WERI-Rb-1 (cell line): ENCODE data around the gene PLXNA4.

Source experiments
- DNase-seq: peaks from one replicate; pipeline ENCODE4 v3.0.0-alpha.2; 2020
- H3K27ac ChIP-seq: fragments of 250-450 bp; sonication (Bioruptor Pico); 2 replicates; pipeline ENCODE4 v1.5.1; 2020; ENCODE audit warnings: mild to moderate bottlenecking, moderate library complexity
- H3K27me3 ChIP-seq: fragments of 250-450 bp; sonication (Bioruptor Pico); 2 replicates; pipeline ENCODE4 v1.5.1; 2021; ENCODE audit warnings: mild to moderate bottlenecking, low read depth, moderate library complexity; ENCODE audit not compliant: insufficient read depth, severe bottlenecking
- H3K36me3 ChIP-seq: fragments of 250-450 bp; sonication (Bioruptor Pico); 2 replicates; pipeline ENCODE4 v1.5.1; 2020; ENCODE audit warnings: mild to moderate bottlenecking, moderate library complexity
- H3K4me3 ChIP-seq: 2 replicates; pipeline ENCODE4 v1.5.1; 2011; ENCODE audit warnings: low read depth, mild to moderate bottlenecking, control low read depth, low read length
- H3K9me3 ChIP-seq: fragments of 250-450 bp; sonication (Bioruptor Pico); 2 replicates; pipeline ENCODE4 v1.5.1; 2021; ENCODE audit warnings: mild to moderate bottlenecking, moderate library complexity; ENCODE audit not compliant: severe bottlenecking
- CTCF ChIP-seq: IDR thresholded peaks from 2 replicates; pipeline ENCODE4 v1.5.1; 2011; ENCODE audit warnings: low read depth, mild to moderate bottlenecking, control low read depth, inconsistent platforms, low read length

Gene PLXNA4

GRCh38 chr7:132511921-132512320, 64.3 kb downstream of the PLXNA4 start:
- H3K4me3 ChIP-seq = no peak overlapping the region

GRCh38 chr7:132511387-132511786, 64.9 kb downstream of the PLXNA4 start:
- H3K27me3 ChIP-seq = peaks cover 5% of the 10 kb centered on the region
- TF ChIP-seq CTCF = no peak
- H3K4me3 ChIP-seq = no peak overlapping the region
- no peaks in the 10 kb centered on the region for H3K9me3 ChIP-seq
- DNase-seq = peak; percentile 73
- no peaks in the 10 kb centered on the region for H3K36me3 ChIP-seq
- H3K27ac ChIP-seq = no peak overlapping the region

More at GRCh38 chr7:132511921-132512320, 64.3 kb downstream of the PLXNA4 start:
- Histone ChIP-seq H3K27me3 (peaks cover 5% of the 10 kb centered on the region), H3K36me3 (no peaks in the 10 kb centered on the region), H3K27ac (no peak overlapping the region), H3K9me3 (no peaks in the 10 kb centered on the region)
- no peak for TF ChIP-seq CTCF
- peak; percentile 53 for DNase-seq

GRCh38 chr7:132509643-132510042, 66.6 kb downstream of the PLXNA4 start:
- no peak for TF ChIP-seq CTCF
- H3K27ac ChIP-seq = no peak overlapping the region
- no peak overlapping the region for H3K4me3 ChIP-seq
- no peak for DNase-seq
- H3K36me3 ChIP-seq = no peaks in the 10 kb centered on the region
- no peaks in the 10 kb centered on the region for H3K9me3 ChIP-seq
- H3K27me3 ChIP-seq = peaks cover 5% of the 10 kb centered on the region

GRCh38 chr7:132508724-132509353, 67.4 kb downstream of the PLXNA4 start:
- no peak for TF ChIP-seq CTCF
- DNase-seq = peak; percentile 21
- Histone ChIP-seq H3K4me3 (no peak overlapping the region), H3K27me3 (peaks cover 5% of the 10 kb centered on the region), H3K36me3 (no peaks in the 10 kb centered on the region), H3K27ac (no peak overlapping the region), H3K9me3 (no peaks in the 10 kb centered on the region)

GRCh38 chr7:132504852-132505251, 71.4 kb downstream of the PLXNA4 start:
- no peak for DNase-seq
- no peak overlapping the region for H3K27ac ChIP-seq
- H3K4me3 ChIP-seq = no peak overlapping the region
- H3K9me3 ChIP-seq = no peaks in the 10 kb centered on the region
- H3K27me3 ChIP-seq = no peaks in the 10 kb centered on the region
- H3K36me3 ChIP-seq = no peaks in the 10 kb centered on the region
- no peak for TF ChIP-seq CTCF

- H3K4me3 ChIP-seq = no peak overlapping the region
- DNase-seq = no peak
- H3K9me3 ChIP-seq = no peaks in the 10 kb centered on the region
- H3K36me3 ChIP-seq = no peaks in the 10 kb centered on the region
- no peaks in the 10 kb centered on the region for H3K27me3 ChIP-seq
- no peak overlapping the region for H3K27ac ChIP-seq
- no peak for TF ChIP-seq CTCF
Observed at GRCh38 chr7:132504071-132504470, 72.2 kb downstream of the PLXNA4 start.
